Prostate gland (tissue), 2 donors: Measurements from ENCODE around the gene THSD4.

Source experiments
- POLR2A ChIP-seq: fragments of 450-650 bp; IDR thresholded peaks from one replicate; pipeline ENCODE4 v1.6.1; 2016; ENCODE audit warnings: antibody characterized with exemption, mild to moderate bottlenecking
- POLR2AphosphoS5 ChIP-seq: sonication (generic); formaldehyde crosslinking; IDR thresholded peaks from one replicate; pipeline ENCODE4 v1.6.1; 2017; ENCODE audit warnings: antibody characterized with exemption
- TF ChIP-seq, protein P1 (sequence below), 4 experiments: fragments of 200-600 bp in 2 of 4; fragments of 450-650 bp in 2 of 4; sonication (generic) in 2 of 4; IDR thresholded peaks; 1 replicate in 3 of 4; 2 replicates in 1 of 4; pipeline ENCODE4 v1.5.1; 2016 to 2019; ENCODE audit warnings: antibody characterized with exemption in 4 of 4, mild to moderate bottlenecking in 2 of 4, moderate library complexity in 2 of 4

DNA sequence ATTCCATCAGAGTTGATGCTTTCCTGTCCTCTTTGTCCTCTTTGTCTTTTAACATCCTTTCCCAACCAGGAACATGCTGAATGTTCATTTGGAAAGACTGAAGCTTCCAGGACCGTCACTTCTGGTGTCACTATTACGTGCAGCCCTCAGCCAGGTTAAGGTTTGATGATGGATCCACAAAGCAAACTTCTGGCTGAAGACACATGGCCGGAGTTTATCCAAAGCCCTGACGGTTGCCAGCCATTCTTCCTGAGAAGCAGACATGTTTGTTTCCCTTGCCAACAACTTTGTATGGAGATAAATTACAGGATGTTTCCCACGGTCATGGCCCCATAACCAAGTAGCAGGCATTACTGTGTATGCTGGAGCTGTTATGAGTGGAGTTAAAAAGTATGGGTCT lies 236.9 kb downstream of the THSD4 start:
- TF ChIP-seq, protein P1, sequence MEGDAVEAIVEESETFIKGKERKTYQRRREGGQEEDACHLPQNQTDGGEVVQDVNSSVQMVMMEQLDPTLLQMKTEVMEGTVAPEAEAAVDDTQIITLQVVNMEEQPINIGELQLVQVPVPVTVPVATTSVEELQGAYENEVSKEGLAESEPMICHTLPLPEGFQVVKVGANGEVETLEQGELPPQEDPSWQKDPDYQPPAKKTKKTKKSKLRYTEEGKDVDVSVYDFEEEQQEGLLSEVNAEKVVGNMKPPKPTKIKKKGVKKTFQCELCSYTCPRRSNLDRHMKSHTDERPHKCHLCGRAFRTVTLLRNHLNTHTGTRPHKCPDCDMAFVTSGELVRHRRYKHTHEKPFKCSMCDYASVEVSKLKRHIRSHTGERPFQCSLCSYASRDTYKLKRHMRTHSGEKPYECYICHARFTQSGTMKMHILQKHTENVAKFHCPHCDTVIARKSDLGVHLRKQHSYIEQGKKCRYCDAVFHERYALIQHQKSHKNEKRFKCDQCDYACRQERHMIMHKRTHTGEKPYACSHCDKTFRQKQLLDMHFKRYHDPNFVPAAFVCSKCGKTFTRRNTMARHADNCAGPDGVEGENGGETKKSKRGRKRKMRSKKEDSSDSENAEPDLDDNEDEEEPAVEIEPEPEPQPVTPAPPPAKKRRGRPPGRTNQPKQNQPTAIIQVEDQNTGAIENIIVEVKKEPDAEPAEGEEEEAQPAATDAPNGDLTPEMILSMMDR (IDR thresholded peaks at IDR 0.05): no peak
- TF ChIP-seq POLR2AphosphoS5 (no peak), POLR2A (no peak)
